ENCODE measurements around the gene PAQR6.

PAQR6 gene

GRCh38 chr1:156193488-156194299 is 54.2 kb downstream of the PAQR6 start, which contains the start of gene SLC25A44:
TSS of gene SLC25A44 (plus strand) at chr1:156194104. CDS start at chr1:156199848, 5,744 bp downstream.
- DNase-seq = peak; percentile 100
